Measurements from ENCODE around the gene TTC32.

DNA sequence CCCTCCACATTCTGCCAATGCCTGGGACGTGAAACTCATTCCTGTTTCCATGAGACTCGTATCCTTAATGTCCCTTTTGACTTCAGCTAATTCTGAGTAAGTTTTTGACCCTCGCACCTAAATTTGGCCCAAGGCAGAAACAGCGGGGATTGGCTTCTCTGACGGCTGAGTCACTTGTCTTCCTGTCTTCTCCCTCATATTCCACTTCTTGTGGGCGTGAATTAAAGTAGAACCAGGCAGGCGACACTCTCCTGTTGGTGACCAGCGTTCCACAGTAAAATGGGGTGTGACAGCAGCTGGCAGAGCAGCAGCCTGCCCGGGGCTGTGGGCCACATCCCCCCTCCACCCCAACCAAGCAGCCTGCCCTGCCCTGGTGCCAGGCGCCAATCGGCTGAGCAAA is 15.5 kb downstream of the TTC32 start:
- TF ChIP-seq, protein P1, sequence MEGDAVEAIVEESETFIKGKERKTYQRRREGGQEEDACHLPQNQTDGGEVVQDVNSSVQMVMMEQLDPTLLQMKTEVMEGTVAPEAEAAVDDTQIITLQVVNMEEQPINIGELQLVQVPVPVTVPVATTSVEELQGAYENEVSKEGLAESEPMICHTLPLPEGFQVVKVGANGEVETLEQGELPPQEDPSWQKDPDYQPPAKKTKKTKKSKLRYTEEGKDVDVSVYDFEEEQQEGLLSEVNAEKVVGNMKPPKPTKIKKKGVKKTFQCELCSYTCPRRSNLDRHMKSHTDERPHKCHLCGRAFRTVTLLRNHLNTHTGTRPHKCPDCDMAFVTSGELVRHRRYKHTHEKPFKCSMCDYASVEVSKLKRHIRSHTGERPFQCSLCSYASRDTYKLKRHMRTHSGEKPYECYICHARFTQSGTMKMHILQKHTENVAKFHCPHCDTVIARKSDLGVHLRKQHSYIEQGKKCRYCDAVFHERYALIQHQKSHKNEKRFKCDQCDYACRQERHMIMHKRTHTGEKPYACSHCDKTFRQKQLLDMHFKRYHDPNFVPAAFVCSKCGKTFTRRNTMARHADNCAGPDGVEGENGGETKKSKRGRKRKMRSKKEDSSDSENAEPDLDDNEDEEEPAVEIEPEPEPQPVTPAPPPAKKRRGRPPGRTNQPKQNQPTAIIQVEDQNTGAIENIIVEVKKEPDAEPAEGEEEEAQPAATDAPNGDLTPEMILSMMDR (IDR thresholded peaks at IDR 0.05; ENCODE audit: extremely low read depth in 1 of 2, insufficient read depth in 1 of 2, low read depth in 1 of 2, low read length in 2 of 2), result no peak
- no peak for TF ChIP-seq POLR2A (IDR thresholded peaks at IDR 0.05; ENCODE audit: low read depth, low read length)
- TF ChIP-seq, protein P2, sequence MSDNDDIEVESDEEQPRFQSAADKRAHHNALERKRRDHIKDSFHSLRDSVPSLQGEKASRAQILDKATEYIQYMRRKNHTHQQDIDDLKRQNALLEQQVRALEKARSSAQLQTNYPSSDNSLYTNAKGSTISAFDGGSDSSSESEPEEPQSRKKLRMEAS (IDR thresholded peaks at IDR 0.05; ENCODE audit: insufficient read depth, insufficient read length), result no peak
- no peak for TF ChIP-seq EZH2 (IDR thresholded peaks at IDR 0.05; ENCODE audit: borderline replicate concordance, low read depth, low read length, severe bottlenecking)
- TF ChIP-seq POLR2AphosphoS5 (IDR thresholded peaks at IDR 0.05; ENCODE audit: insufficient read depth, low read depth, low read length), result no peak
- no peak for TF ChIP-seq FOS (IDR thresholded peaks at IDR 0.05; ENCODE audit: borderline replicate concordance, insufficient read depth, low read length)
- TF ChIP-seq GATA2 (IDR thresholded peaks at IDR 0.05; ENCODE audit: insufficient read depth, insufficient read length, low read depth, low read length), result no peak

All from endothelial cell of umbilical vein (primary cell).